SK-N-SH (cell line): ENCODE results near the gene CPSF3. TPM values are rescaled to one million over a fixed set of nuclear protein-coding genes. Genes with fewer than 3 reads are reported as not detected.

Experiments
- CTCF ChIA-PET: fragments of 300-600, 350-600 bp; formaldehyde crosslinking; extraction: SDS; loops from one replicate; lab custom pipeline; 2021; lab: Yijun Ruan, JAX
- POLR2A ChIA-PET: fragments of 350-600 bp; sonication (Branson Sonifier 250); formaldehyde crosslinking; extraction: SDS; loops from one replicate; lab custom pipeline; 2020; ENCODE audit warnings: antibody characterized with exemption, inconsistent platforms; lab: Yijun Ruan, JAX
- DNase-seq: peaks from one replicate; pipeline ENCODE4 v3.0.0; 2012
- H2AFZ ChIP-seq: fragments of 200-600 bp; sonication (generic); 2 replicates; pipeline ENCODE4 v1.8.1; 2016; ENCODE audit warnings: antibody characterized with exemption, mild to moderate bottlenecking, low read depth
- H3F3A ChIP-seq: fragments of 200-600 bp; sonication (generic); replicated peaks from 2 replicates; pipeline ENCODE3; 2016; ENCODE audit warnings: antibody characterized with exemption, mild to moderate bottlenecking; ENCODE audit not compliant: insufficient read depth
- H3K27ac ChIP-seq, 2 experiments: fragments of 200-500 bp in 1 of 2; fragments of 200-600 bp in 1 of 2; sonication (Bioruptor generic) in 1 of 2; sonication (generic), shearing (Covaris generic) in 1 of 2; 2 replicates each; pipeline versions ENCODE4 v1.5.1 to v1.6.1; 2014 to 2016; ENCODE audit warnings: low read depth in 2 of 2, inconsistent platforms in 1 of 2, low read length in 1 of 2, mild to moderate bottlenecking in 1 of 2, mixed read lengths in 1 of 2
- H3K27me3 ChIP-seq: fragments of 200-600 bp; sonication (generic), shearing (Covaris generic); 2 replicates; pipeline ENCODE4 v1.6.1; 2016; ENCODE audit warnings: mixed run types; ENCODE audit not compliant: insufficient read depth
- H3K36me3 ChIP-seq, 2 experiments: fragments of 200-500 bp in 1 of 2; fragments of 200-600 bp in 1 of 2; sonication (Bioruptor generic) in 1 of 2; sonication (generic) in 1 of 2; replicated peaks in 1 of 2; 2 replicates each; pipeline versions ENCODE3 to v1.5.1; 2014 to 2016; ENCODE audit warnings: low read length in 1 of 2, mild to moderate bottlenecking in 1 of 2; ENCODE audit not compliant: insufficient read depth in 2 of 2, control insufficient read depth in 1 of 2
- H3K4me1 ChIP-seq, 2 experiments: fragments of 200-500 bp in 1 of 2; fragments of 200-600 bp in 1 of 2; sonication (Bioruptor generic) in 1 of 2; sonication (generic), shearing (Covaris generic) in 1 of 2; 2 replicates each; pipeline versions ENCODE4 v1.5.1 to v1.6.1; 2014 to 2016; ENCODE audit warnings: low read depth in 1 of 2, low read length in 1 of 2, mixed run types in 1 of 2; ENCODE audit not compliant: insufficient read depth in 2 of 2, control insufficient read depth in 1 of 2
- H3K4me2 ChIP-seq: fragments of 200-600 bp; sonication (generic), shearing (Covaris generic); 2 replicates; pipeline ENCODE4 v1.6.1; 2017; ENCODE audit warnings: mixed run types
- H3K4me3 ChIP-seq, 2 experiments: fragments of 200-500 bp in 1 of 2; fragments of 200-600 bp in 1 of 2; sonication (Bioruptor generic) in 1 of 2; sonication (generic), shearing (Covaris generic) in 1 of 2; 2 replicates each; pipeline versions ENCODE4 v1.5.1 to v1.8.1; 2014 to 2016; ENCODE audit warnings: low read depth in 2 of 2, inconsistent platforms in 1 of 2, low read length in 1 of 2, mild to moderate bottlenecking in 1 of 2, mixed read lengths in 1 of 2, moderate library complexity in 1 of 2
- H3K79me2 ChIP-seq: fragments of 200-600 bp; sonication (generic); 2 replicates; pipeline ENCODE4 v1.8.1; 2017; ENCODE audit warnings: mild to moderate bottlenecking; ENCODE audit not compliant: insufficient read depth
- H3K9ac ChIP-seq: fragments of 200-600 bp; sonication (generic); 2 replicates; pipeline ENCODE4 v1.6.1; 2017; ENCODE audit warnings: mixed run types
- H3K9me2 ChIP-seq: fragments of 200-600 bp; sonication (generic); 2 replicates; pipeline ENCODE4 v1.6.1; 2017; ENCODE audit warnings: mixed run types
- H3K9me3 ChIP-seq: fragments of 200-600 bp; sonication (generic); 2 replicates; pipeline ENCODE4 v1.6.1; 2017; ENCODE audit warnings: mixed run types, mild to moderate bottlenecking, moderate library complexity
- H4K20me1 ChIP-seq: fragments of 200-600 bp; sonication (generic); 2 replicates; pipeline ENCODE4 v1.6.1; 2017; ENCODE audit warnings: mild to moderate bottlenecking, mixed run types; ENCODE audit not compliant: insufficient read depth
- CHD2 ChIP-seq: fragments of 150-350 bp; IDR thresholded peaks from 2 replicates; pipeline ENCODE4 v1.6.1; 2018; ENCODE audit warnings: low read length; ENCODE audit not compliant: partially characterized antibody
- EP300 ChIP-seq, 2 experiments: IDR thresholded peaks; 2 replicates each; pipeline versions ENCODE4 v1.4.0 to v1.6.1; 2012; ENCODE audit warnings: borderline replicate concordance in 1 of 2, low read depth in 1 of 2, low read length in 1 of 2
- EZH2phosphoT487 ChIP-seq: fragments of 200-600 bp; sonication (generic); IDR thresholded peaks from 2 replicates; pipeline ENCODE4 v1.6.1; 2017; ENCODE audit warnings: low read depth, mixed run types, mild to moderate bottlenecking, antibody characterized with exemption, moderate library complexity, borderline replicate concordance
- GATA2 ChIP-seq: sonication (generic); formaldehyde crosslinking; IDR thresholded peaks from 2 replicates; pipeline ENCODE4 v1.5.0; 2020; ENCODE audit warnings: mild to moderate bottlenecking, missing genetic modification reagents
- IRF3 ChIP-seq: fragments of 150-350 bp; IDR thresholded peaks from 2 replicates; pipeline ENCODE4 v1.6.1; 2016; ENCODE audit warnings: mild to moderate bottlenecking, low read depth, low read length
- POLR2AphosphoS5 ChIP-seq: IDR thresholded peaks from 2 replicates; pipeline ENCODE4 v1.6.1; 2012; ENCODE audit warnings: low read depth, low read length
- SIN3A ChIP-seq: IDR thresholded peaks from 2 replicates; pipeline ENCODE4 v1.6.1; 2012; ENCODE audit warnings: low read depth, mild to moderate bottlenecking, low read length, moderate library complexity, borderline replicate concordance
- TAF1 ChIP-seq: IDR thresholded peaks from 2 replicates; pipeline ENCODE4 v1.6.1; 2012; ENCODE audit warnings: low read depth, mild to moderate bottlenecking, low read length, moderate library complexity, borderline replicate concordance
- USF1 ChIP-seq: IDR thresholded peaks from 2 replicates; pipeline ENCODE4 v1.4.0; 2012; ENCODE audit warnings: low read depth, borderline replicate concordance
- ZBTB33 ChIP-seq: IDR thresholded peaks from 2 replicates; pipeline ENCODE4 v1.4.0; 2012; ENCODE audit warnings: low read depth, borderline replicate concordance
- WGBS: methylation state at CpG from one replicate; pipeline ENCODE4 v1.1.6; 2017; ENCODE audit warnings: low lambda C conversion rate; 5-methylcytosine and 5-hydroxymethylcytosine counted together
- polyA plus RNA-seq, 3 experiments: library from polyadenylated mRNA; depleted of rRNA; stranded (reverse); fragments of >200 nt; gene quantifications; 2 replicates each; pipeline ENCODE4 v1.2.3, GENCODE V29; 2012

The CPSF3 gene
- polyA plus RNA-seq, 1 of the 3 experiments (the other 2 are of a cell fraction): 34.2 TPM

- Histone ChIP-seq H3K9me2 (no peaks in the 10 kb centered on the region), H3K9me3 (no peaks in the 10 kb centered on the region), H3K4me3 (peak overlapping the region; percentile 82; a peak in 3 of 4 replicates), H2AFZ (0 out of 2 replicates have a peak overlapping the region, but pooled peaks have one; percentile 91), H3K27me3 (no peaks in the 10 kb centered on the region), H3K27ac (no peak overlapping the region), H3F3A (peaks cover 17% of the 10 kb centered on the region), H3K36me3 (peaks cover 41 to 53% of the 10 kb centered on the region in 2 experiments), H3K9ac (no peak overlapping the region), H3K79me2 (peaks cover 37% of the 10 kb centered on the region), H4K20me1 (no peaks in the 10 kb centered on the region), H3K4me2 (peak overlapping the region; percentile 86; the same call in 1 of the 2 replicates), H3K4me1 (peaks cover 9 to 24% of the 10 kb centered on the region in 2 experiments; a peak in 1 of 4 replicates)
- WGBS: 80% methylated on average over 24 of the region's 24 CpGs
- TF ChIP-seq USF1: no peak
- TF ChIP-seq SIN3A: no peak
- TF ChIP-seq EZH2phosphoT487: no peak
- TF ChIP-seq EP300 (IDR thresholded peaks at IDR 0.05; ENCODE audit: borderline replicate concordance in 1 of 2, low read depth in 1 of 2, low read length in 1 of 2): no peak
- TF ChIP-seq TAF1: no peak
- no peak for TF ChIP-seq IRF3
- no peak for TF ChIP-seq GATA2
- TF ChIP-seq CHD2: no peak
- no peak for TF ChIP-seq ZBTB33
- no peak for TF ChIP-seq POLR2AphosphoS5
- DNase-seq: peak; percentile 51
- CTCF ChIA-PET: interaction anchor here (0.7 to 4.3 kb wide), 5 partner anchors 9 to 331 kb away, joined by 3 to 9 read pairs (median 4); partner anchors contain the start of gene ADAM17
- POLR2A ChIA-PET: interaction anchor here (1.0 kb wide), 1 partner anchor 51 kb away, joined by 4 read pairs; the partner anchor contains the start of genes CPSF3 and ITGB1BP1
These were observed 50.0 kb downstream of the CPSF3 start for GRCh38 chr2:9473308-9473984.
